GM18526 (cell line): ENCODE data around the gene TNFSF8.

ENCODE experiments used
- POLR2A ChIP-seq: IDR thresholded peaks from 3 replicates; pipeline ENCODE4 v1.6.1; 2011; ENCODE audit not compliant: insufficient read length; ENCODE audit errors: extremely low read depth

TNFSF8 gene

GRCh38 chr9:114899995-114900394 lies 30.4 kb downstream of the TNFSF8 start:
- TF ChIP-seq POLR2A = no peak

DNA sequence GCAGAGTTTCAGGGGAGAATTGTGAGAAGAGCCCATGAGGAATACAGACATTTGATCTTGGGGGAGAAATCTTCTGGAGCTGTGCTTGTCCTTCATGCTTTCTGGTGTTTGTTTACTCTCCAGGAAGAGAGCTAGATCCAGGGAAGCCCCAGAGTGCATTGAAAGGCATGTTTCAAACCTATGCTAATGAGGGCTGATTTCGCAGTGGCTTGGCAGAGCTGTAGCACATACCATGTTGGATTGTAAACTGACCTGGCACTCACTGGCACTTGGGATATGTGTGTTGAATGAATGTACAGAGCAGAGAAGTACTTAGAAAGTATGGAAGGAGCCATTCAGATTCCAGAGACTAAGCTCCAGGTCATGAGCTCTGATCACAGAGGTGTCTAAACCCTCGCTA lies 30.9 kb downstream of the TNFSF8 start:
- no peak for TF ChIP-seq POLR2A

DNA sequence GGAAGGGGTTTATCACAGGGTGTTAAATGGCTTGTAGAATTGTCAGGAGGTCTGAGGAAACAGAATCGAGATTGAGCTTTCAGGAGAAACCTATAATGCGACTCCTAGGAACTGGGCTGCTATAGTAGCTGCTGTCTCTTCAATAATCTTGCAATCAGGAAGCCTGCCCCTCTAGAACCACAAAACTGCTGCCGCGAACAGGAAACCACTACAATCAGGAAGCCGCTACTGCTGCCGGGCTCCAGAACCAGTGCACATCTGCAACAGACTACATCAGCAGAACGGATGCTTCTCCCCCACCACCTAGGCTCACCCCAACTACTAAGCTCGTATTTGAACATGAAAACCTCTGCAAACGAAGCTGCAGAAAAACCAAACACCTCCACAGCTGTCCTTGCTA lies 31.6 kb downstream of the TNFSF8 start:
- TF ChIP-seq POLR2A = no peak

GRCh38 chr9:114897196-114897595 lies 33.2 kb downstream of the TNFSF8 start:
- no peak for TF ChIP-seq POLR2A

DNA sequence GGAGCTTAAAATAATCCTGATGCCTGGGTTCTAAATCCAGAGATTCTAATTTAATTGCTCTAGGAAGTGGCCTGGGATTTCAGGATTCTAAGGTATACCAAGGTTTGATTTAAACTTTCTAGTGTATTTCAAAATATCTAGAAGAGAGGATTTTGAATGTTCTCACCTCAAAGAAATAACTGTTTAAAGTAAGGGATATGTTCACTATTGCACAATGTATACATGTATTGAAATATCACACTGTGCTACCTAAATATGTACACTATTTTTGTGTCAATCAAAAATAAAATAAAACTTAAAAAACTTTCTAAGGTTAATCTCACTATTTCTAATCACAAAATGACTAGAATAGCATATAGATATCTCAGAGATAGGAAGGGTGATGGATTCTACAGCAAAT lies 34.0 kb downstream of the TNFSF8 start:
- TF ChIP-seq POLR2A = no peak

GRCh38 chr9:114895521-114895991 lies 34.8 kb downstream of the TNFSF8 start:
- no peak for TF ChIP-seq POLR2A

GRCh38 chr9:114894609-114895433 lies 35.6 kb downstream of the TNFSF8 start:
- no peak for TF ChIP-seq POLR2A

DNA sequence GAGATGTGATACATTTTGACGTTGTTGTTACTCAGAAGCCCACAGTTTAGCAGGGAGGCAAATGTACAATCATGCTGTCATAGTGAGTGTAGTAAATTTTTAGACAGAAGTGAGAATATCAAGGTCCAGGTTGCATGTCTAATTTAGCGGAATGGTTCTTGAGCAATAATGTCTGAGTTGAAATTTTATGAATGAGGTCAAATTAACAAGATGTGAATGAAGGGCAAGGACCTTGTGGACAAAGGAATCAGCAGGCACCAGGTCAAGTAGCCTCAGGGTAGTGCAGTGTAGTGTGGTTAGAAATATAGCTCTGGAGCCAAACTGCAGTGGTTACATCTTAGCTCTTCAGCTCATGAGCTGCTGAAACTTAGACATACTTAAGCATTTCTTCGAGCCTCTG lies 36.2 kb downstream of the TNFSF8 start:
- TF ChIP-seq POLR2A = no peak

- TF ChIP-seq POLR2A = no peak
These were observed 37.0 kb downstream of the TNFSF8 start for GRCh38 chr9:114893221-114894010.

GRCh38 chr9:114889802-114890224 lies 40.6 kb downstream of the TNFSF8 start:
- TF ChIP-seq POLR2A = no peak

DNA sequence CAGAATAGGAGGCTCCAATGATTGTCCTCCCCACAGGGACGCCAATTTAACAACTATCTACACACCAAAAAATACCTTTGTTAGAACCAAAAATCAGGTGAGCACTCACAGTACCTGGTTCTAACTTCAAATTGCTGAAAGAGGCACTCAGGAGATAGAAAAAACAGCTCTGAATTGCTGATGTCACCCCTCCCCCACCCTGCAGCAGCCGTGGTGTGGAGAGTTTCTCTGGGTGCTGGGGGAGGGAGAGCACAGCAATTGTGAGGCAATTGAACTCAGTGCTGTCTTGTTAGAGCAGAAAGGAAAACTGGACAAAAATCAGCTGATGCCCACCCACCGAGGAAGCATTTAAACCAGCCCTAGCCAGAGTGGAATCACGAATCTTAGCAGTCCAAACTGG lies 41.8 kb downstream of the TNFSF8 start:
- TF ChIP-seq POLR2A = no peak

- TF ChIP-seq POLR2A = no peak
These were observed 42.4 kb downstream of the TNFSF8 start for GRCh38 chr9:114887963-114888362.

DNA sequence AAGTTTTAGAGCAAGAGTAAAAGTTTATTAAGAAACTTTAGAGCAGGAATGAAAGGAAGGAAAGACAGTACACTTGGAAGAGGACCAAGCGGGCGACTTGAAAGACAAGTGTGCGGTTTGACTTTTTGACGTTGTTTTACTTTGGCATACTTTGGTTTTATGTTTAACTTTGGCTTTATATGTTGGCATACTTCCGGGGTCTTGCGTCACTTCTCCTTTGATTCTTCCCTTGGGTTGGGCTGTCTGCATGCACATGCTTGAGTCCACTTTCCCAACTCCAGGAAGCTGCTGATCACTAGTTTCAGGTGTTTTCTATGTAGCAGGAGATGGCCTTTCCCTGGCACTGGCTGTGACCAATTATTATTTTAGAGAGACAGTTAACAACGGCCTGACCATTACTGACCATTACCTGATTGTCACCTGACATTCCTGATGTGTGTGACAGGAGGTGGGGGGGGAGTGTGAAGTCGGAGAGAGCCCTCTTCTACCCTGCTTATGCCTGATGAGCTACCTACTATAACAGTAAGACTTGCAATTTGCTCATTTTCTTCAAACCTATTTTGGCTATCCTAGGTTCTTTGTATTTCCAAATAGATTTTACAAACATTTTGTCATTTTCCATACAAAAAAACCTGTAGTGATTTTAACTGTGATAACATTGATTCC lies 45.5 kb downstream of the TNFSF8 start:
- no peak for TF ChIP-seq POLR2A

- TF ChIP-seq POLR2A = no peak
These were observed 46.7 kb downstream of the TNFSF8 start for GRCh38 chr9:114883709-114884108.

DNA sequence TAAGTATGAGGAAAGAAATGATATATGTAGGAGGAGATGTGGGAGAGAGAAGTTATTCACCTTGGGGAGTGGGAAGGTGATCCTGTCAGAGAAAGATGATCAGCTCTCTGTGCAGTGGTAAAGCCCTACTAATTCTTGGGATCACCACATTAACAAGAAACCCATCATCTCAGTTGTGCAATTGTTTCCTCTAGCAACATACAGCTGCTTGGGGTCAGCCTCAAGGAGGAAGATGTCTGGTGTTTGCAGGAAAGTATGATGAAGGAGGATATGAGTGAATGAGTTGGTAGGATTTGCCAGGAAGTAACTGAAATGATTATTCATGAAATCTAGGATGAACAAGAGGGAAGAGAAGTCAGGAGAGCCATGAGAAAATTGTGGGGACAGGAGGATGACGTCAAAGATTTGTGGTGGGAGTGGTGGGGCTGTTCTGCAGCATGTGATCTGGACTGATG lies 50.1 kb downstream of the TNFSF8 start:
- TF ChIP-seq POLR2A = no peak
